ENCODE results near the gene SNRPD3.

Gene SNRPD3

DNA sequence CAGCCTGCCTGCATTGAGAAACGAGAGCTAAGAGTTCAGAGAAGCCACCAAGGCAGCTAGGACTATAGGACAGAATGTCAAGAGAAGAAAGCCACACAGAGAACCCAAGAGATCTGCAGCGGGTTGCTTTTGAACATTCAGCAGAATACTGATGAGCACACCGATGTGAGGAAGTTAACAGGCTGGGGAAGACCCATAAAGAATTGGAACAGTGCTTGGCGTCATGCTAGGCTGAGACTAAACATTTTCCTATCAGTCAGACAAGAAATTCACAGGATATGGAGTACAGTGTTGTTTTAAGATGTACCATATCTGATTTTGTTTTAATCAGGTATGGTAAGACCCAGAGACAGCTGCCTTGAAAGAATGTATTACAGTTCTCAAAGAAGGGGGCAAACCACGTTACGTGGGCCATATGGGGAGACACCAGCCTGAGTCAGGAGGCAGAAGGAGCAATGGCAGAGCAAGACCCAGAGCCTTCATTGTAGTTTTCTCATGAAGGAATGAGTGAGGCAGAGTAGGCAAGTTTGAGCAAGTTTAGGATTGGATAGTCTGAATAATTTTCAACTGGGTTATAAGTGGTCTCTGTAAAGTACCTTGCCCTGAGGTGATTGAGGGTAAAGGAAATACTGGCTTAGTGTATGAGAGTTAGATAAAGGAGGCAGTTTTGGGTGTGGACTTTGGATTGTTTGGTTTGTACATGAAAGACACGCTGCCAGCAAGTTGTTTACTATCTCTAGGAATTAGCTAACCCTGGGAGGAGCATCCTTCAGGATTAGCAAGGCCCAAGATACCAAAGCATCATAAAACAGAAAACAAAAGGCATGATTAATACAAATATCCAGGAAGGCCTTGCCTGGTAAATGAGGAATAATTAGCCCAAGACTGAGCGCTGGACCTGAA, 22.8 kb downstream of the SNRPD3 start:
- TF ChIP-seq SIN3A (IDR thresholded peaks at IDR 0.05; ENCODE audit: borderline replicate concordance, insufficient read depth, low read length) (no peak), FOXP2 (optimal IDR thresholded peaks at IDR 0.05; ENCODE audit: borderline replicate concordance, extremely low read depth, extremely low read length, insufficient read depth) (no peak), POLR2AphosphoS5 (IDR thresholded peaks at IDR 0.05; ENCODE audit: low read depth, low read length) (no peak), TAF1 (IDR thresholded peaks at IDR 0.05; ENCODE audit: borderline replicate concordance, insufficient read depth, low read length) (no peak)
- TF ChIP-seq, protein P1, sequence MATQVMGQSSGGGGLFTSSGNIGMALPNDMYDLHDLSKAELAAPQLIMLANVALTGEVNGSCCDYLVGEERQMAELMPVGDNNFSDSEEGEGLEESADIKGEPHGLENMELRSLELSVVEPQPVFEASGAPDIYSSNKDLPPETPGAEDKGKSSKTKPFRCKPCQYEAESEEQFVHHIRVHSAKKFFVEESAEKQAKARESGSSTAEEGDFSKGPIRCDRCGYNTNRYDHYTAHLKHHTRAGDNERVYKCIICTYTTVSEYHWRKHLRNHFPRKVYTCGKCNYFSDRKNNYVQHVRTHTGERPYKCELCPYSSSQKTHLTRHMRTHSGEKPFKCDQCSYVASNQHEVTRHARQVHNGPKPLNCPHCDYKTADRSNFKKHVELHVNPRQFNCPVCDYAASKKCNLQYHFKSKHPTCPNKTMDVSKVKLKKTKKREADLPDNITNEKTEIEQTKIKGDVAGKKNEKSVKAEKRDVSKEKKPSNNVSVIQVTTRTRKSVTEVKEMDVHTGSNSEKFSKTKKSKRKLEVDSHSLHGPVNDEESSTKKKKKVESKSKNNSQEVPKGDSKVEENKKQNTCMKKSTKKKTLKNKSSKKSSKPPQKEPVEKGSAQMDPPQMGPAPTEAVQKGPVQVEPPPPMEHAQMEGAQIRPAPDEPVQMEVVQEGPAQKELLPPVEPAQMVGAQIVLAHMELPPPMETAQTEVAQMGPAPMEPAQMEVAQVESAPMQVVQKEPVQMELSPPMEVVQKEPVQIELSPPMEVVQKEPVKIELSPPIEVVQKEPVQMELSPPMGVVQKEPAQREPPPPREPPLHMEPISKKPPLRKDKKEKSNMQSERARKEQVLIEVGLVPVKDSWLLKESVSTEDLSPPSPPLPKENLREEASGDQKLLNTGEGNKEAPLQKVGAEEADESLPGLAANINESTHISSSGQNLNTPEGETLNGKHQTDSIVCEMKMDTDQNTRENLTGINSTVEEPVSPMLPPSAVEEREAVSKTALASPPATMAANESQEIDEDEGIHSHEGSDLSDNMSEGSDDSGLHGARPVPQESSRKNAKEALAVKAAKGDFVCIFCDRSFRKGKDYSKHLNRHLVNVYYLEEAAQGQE (IDR thresholded peaks at IDR 0.05; ENCODE audit: insufficient read depth in 1 of 2, low read depth in 2 of 2, low read length in 2 of 2) = no peak

DNA sequence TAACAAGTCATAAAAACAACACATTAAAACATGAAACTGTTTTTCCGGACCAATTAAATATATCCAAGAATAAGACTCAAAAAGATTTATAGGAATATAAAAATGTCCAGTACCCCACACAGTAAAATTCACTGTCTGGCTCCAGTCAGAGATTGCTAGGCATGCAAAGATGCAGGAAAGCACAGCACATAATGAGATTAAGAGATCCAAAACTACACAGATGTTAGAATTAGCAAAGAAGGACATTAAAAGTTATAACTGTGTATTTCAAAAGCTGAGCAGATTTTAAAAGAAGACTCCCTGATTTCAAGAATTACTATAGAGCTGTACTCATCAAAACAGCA, 23.4 kb downstream of the SNRPD3 start:
- TF ChIP-seq, protein P1 (IDR thresholded peaks at IDR 0.05; ENCODE audit: insufficient read depth in 1 of 2, low read depth in 2 of 2, low read length in 2 of 2) = no peak
- TF ChIP-seq FOXP2 (optimal IDR thresholded peaks at IDR 0.05; ENCODE audit: borderline replicate concordance, extremely low read depth, extremely low read length, insufficient read depth) (no peak), POLR2AphosphoS5 (IDR thresholded peaks at IDR 0.05; ENCODE audit: low read depth, low read length) (no peak), SIN3A (IDR thresholded peaks at IDR 0.05; ENCODE audit: borderline replicate concordance, insufficient read depth, low read length) (no peak), TAF1 (IDR thresholded peaks at IDR 0.05; ENCODE audit: borderline replicate concordance, insufficient read depth, low read length) (no peak)

DNA sequence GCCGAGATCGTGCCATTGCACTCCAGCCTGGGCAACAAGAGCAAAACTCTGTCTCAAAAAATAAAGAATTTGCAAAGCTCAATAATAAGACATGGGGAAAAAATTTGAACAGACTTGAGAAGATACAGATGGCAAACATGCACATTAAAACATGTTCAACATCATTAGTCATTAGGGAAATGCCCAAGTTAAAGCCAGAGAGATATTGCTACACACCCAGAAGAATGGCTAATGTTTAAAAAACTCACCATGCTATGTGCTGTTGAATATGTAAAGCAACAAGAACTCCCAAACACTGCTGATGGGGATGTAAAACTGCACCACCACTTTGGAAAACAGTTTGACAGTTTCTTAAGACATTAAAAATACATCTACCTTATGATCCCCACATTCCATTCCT, 24.5 kb downstream of the SNRPD3 start:
- TF ChIP-seq FOXP2 (optimal IDR thresholded peaks at IDR 0.05; ENCODE audit: borderline replicate concordance, extremely low read depth, extremely low read length, insufficient read depth) = no peak
- no peak for TF ChIP-seq TAF1 (IDR thresholded peaks at IDR 0.05; ENCODE audit: borderline replicate concordance, insufficient read depth, low read length)
- TF ChIP-seq, protein P1 (IDR thresholded peaks at IDR 0.05; ENCODE audit: insufficient read depth in 1 of 2, low read depth in 2 of 2, low read length in 2 of 2) = no peak
- no peak for TF ChIP-seq POLR2AphosphoS5 (IDR thresholded peaks at IDR 0.05; ENCODE audit: low read depth, low read length)
- no peak for TF ChIP-seq SIN3A (IDR thresholded peaks at IDR 0.05; ENCODE audit: borderline replicate concordance, insufficient read depth, low read length)

DNA sequence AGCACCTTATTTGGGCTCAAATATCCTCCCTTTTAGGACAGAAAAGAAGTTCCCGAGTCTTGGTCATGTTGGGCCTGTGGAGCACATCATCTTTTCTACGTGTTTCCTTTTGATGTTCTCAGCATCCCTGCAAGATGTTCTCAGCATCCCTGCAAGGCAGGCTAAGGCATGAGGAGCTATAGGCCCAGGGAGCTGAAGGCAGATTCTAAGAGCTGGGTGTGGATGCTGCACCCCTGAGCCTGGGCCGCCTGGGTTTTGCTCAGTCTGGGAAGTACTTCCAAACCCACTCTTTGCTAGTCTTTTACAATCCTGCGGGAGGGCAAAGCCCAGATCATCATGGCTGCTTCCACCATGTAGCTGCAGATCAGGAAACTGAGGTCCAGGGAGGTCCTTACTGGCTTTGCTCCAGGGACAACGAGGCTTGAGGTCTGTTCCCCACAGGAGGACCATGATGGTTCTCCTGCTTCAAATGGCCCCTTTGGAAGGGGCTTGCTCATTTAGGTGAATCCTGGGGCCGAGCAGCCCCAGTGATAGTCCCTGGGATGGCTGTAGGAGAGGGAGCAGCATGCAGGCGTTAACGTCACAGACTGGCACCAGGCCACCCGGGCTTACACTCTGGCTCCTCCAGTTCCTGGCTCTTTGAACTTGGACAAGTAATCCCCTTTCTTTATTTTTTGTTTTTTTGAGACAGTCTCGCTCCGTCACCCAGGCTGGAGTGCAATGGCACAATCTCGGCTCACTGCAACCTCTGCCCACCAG, 26.4 kb downstream of the SNRPD3 start:
- TF ChIP-seq FOXP2 (optimal IDR thresholded peaks at IDR 0.05; ENCODE audit: borderline replicate concordance, extremely low read depth, extremely low read length, insufficient read depth) = no peak
- TF ChIP-seq POLR2AphosphoS5 (IDR thresholded peaks at IDR 0.05; ENCODE audit: low read depth, low read length) = no peak
- no peak for TF ChIP-seq TAF1 (IDR thresholded peaks at IDR 0.05; ENCODE audit: borderline replicate concordance, insufficient read depth, low read length)
- no peak for TF ChIP-seq SIN3A (IDR thresholded peaks at IDR 0.05; ENCODE audit: borderline replicate concordance, insufficient read depth, low read length)
- TF ChIP-seq, protein P1 (IDR thresholded peaks at IDR 0.05; ENCODE audit: insufficient read depth in 1 of 2, low read depth in 2 of 2, low read length in 2 of 2) = no peak
